Bronchial smooth muscle cell (primary cell): Measurements from ENCODE around the gene SMARCD3. TPM values are rescaled to one million over a fixed set of nuclear protein-coding genes. Genes with fewer than 3 reads are reported as not detected.

Experiments
- total RNA-seq: library from RNA; depleted of rRNA; stranded (reverse); fragments of >200 nt; gene quantifications from 2 replicates; pipeline ENCODE4 v1.2.1, GENCODE V29; 2014

Gene SMARCD3
- total RNA-seq: 31.8 and 33.4 TPM in 2 replicates

DNA sequence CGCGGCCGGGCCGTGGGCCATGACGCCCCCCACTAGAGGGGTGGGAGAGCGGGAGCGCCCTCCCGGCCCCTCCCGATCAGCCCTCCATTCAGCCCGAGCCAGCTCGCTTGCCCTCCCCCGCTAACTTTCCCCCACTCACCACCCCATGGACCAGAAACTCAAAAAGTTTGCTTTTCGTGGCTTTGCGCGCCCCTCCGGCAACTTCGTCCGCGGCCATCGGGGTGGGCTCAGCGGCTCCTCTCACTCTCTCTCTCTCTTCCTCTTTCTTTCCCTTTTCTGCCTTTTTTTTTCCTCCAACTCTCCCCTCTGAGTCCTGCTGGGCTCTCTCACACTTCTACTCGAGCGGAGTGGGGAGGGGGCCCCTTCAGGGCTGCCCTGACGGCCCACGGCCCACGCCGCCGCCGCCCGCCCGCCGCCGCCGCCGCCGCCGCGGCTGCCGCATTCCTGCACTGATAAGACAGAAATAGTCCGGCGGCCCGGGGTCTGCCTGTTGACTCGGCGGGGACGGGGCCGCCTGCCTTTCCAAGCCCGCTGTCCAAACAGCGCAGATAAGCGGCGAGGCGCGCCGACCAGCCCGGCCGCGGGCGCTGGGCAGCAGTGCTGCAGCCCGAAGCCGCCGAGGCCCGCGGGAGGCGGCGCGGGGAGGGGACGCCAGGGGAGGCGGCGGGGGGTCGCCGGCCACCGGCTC lies at the start of gene SMARCD3:
Gene SMARCD3 (minus strand): TSS at position 349 of the 688 bp plus-strand sequence. CDS start 132 bp downstream, at position 217.

GRCh38 chr7:151232091-151232916 lies 16.2 kb downstream of the SMARCD3 start, which contains the start of gene CHPF2:
TSS of gene CHPF2 (plus strand) at chr7:151232483. CDS start at chr7:151234012, 1,529 bp downstream.

GRCh38 chr7:151226875-151227782 lies 21.4 kb downstream of the SMARCD3 start, which contains the start of gene ABCF2:
TSS of gene ABCF2 (minus strand) at chr7:151227205. CDS start at chr7:151226458, 747 bp downstream.

GRCh38 chr7:151210087-151210854 lies 38.2 kb downstream of the SMARCD3 start, which contains the start of gene H2BK1:
TSS of gene H2BK1 (minus strand) at chr7:151210488. CDS start at chr7:151210318, 170 bp downstream.

Other genes starting within 250 kb of the SMARCD3 start
- gene ATG9B, start 224.2 kb downstream of the SMARCD3 start, total RNA-seq: under 0.01 TPM in 2 replicates
- 17.8 and 20.8 TPM in 2 replicates for gene ABCB8, start 220.2 kb downstream of the SMARCD3 start, total RNA-seq
- 0.09 TPM in 1 of 2 replicates, not detected in the other for gene ASIC3, start 200.2 kb downstream of the SMARCD3 start, total RNA-seq
- 29.6 TPM in 2 replicates for gene CDK5, start 190.8 kb downstream of the SMARCD3 start, total RNA-seq
- gene SLC4A2, start 189.1 kb downstream of the SMARCD3 start, total RNA-seq: 53.1 and 64.0 TPM in 2 replicates
- gene FASTK, start 167.9 kb downstream of the SMARCD3 start, total RNA-seq: 55.0 and 57.5 TPM in 2 replicates
- gene TMUB1, start 165.2 kb downstream of the SMARCD3 start, total RNA-seq: 11.6 and 15.6 TPM in 2 replicates
- gene AGAP3, start 162.2 kb downstream of the SMARCD3 start, total RNA-seq: 34.2 and 40.8 TPM in 2 replicates
- not detected in 2 replicates for gene GBX1, start 81.0 kb downstream of the SMARCD3 start, total RNA-seq
- not detected in 2 replicates for gene ASB10, start 61.4 kb downstream of the SMARCD3 start, total RNA-seq
- gene H2BK1, start 38.2 kb downstream of the SMARCD3 start, total RNA-seq: not detected in 2 replicates
- 31.0 and 42.7 TPM in 2 replicates for gene ABCF2, start 21.5 kb downstream of the SMARCD3 start, total RNA-seq
- 37.0 and 49.8 TPM in 2 replicates for gene CHPF2, start 16.2 kb downstream of the SMARCD3 start, total RNA-seq
- gene NUB1, start 93.1 kb upstream of the SMARCD3 start, total RNA-seq: 32.5 and 49.4 TPM in 2 replicates
- gene WDR86, start 161.3 kb upstream of the SMARCD3 start, total RNA-seq: 0.95 and 3.8 TPM in 2 replicates
- 0.26 and 0.47 TPM in 2 replicates for gene CRYGN, start 191.4 kb upstream of the SMARCD3 start, total RNA-seq